Measurements from ENCODE around the gene RPRD1A. TPM values are rescaled to one million over a fixed set of nuclear protein-coding genes. Genes with fewer than 3 reads are reported as not detected.

Gene RPRD1A
- total RNA-seq, 4 donors from 2014 or later, result 43.9 to 76.3 (median 62.3) TPM

- TF ChIP-seq, protein P1, sequence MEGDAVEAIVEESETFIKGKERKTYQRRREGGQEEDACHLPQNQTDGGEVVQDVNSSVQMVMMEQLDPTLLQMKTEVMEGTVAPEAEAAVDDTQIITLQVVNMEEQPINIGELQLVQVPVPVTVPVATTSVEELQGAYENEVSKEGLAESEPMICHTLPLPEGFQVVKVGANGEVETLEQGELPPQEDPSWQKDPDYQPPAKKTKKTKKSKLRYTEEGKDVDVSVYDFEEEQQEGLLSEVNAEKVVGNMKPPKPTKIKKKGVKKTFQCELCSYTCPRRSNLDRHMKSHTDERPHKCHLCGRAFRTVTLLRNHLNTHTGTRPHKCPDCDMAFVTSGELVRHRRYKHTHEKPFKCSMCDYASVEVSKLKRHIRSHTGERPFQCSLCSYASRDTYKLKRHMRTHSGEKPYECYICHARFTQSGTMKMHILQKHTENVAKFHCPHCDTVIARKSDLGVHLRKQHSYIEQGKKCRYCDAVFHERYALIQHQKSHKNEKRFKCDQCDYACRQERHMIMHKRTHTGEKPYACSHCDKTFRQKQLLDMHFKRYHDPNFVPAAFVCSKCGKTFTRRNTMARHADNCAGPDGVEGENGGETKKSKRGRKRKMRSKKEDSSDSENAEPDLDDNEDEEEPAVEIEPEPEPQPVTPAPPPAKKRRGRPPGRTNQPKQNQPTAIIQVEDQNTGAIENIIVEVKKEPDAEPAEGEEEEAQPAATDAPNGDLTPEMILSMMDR (IDR thresholded peaks at IDR 0.05; ENCODE audit: low read depth), result no peak
Measured at GRCh38 chr18:35998967-35999366, 68.4 kb downstream of the RPRD1A start.

DNA sequence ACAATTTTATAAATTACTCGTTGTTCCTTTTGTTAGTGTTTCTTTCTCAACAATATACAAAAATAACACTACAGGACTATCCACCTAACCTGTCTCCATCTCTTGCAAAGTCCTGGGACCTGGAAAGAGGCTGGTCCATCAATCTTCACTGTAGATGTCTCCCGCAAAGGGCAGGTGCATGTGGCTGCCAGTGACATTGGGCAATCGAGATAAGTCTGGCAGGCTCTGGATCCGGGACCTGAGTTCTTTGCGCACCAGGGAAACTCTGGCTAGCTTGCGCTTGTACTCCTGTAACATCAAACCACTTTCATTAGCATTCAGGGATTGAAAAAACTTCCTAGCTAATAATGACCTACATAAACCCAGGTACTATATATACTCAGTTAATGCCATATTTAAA is 74.3 kb downstream of the RPRD1A start:
- TF ChIP-seq, protein P1 (IDR thresholded peaks at IDR 0.05; ENCODE audit: low read depth), result no peak

DNA sequence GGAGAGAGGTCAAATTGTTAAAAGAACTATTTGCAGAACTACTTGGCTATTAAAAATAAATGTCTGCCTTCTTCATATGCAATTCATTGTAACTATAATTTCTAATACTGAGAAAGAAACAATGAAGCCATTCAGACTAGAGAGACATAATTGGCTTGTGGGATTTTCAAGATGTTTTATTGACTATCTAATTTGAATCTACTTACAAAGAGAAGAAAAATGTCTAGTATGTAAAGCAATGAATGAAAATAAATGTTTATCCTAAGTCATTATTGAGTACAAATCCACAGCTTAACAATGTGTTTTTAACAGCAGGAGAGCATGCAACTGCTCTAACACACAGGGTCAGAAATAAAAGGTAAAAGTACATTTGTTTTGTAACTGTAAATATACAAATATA is 75.7 kb downstream of the RPRD1A start:
- TF ChIP-seq, protein P1 (IDR thresholded peaks at IDR 0.05; ENCODE audit: low read depth), result no peak

GRCh38 chr18:35983818-35984217 is 83.5 kb downstream of the RPRD1A start:
- TF ChIP-seq, protein P1 (IDR thresholded peaks at IDR 0.05; ENCODE audit: low read depth), result no peak

- TF ChIP-seq, protein P1 (IDR thresholded peaks at IDR 0.05; ENCODE audit: low read depth), result no peak
Measured at GRCh38 chr18:35983147-35983546, 84.2 kb downstream of the RPRD1A start.

- TF ChIP-seq, protein P1 (IDR thresholded peaks at IDR 0.05; ENCODE audit: low read depth), result no peak
Measured at GRCh38 chr18:35982409-35983114, 84.8 kb downstream of the RPRD1A start.

- TF ChIP-seq, protein P1 (IDR thresholded peaks at IDR 0.05; ENCODE audit: low read depth), result no peak
Measured at GRCh38 chr18:35979112-35979511, 88.2 kb downstream of the RPRD1A start.

All from subcutaneous adipose tissue (tissue), 4 donors.